GM12878 (cell line): ENCODE results near the gene FOXA1. TPM values are rescaled to one million over a fixed set of nuclear protein-coding genes. Genes with fewer than 3 reads are reported as not detected.

Experiments
- ATAC-seq: fragments of 200-7000 bp; cut with Tn5 transposase; 3 replicates; pipeline ENCODE4 v1.9.1; 2020; ENCODE audit warnings: mild to moderate bottlenecking, moderate library complexity
- BruUV-seq: library from RNA; stranded (reverse); fragments of 400-500 nt; replicated peaks from 2 replicates; lab custom pipeline; 2021; lab: Mats Ljungman, UMichigan
- CTCF ChIA-PET: fragments of 300-600 bp; sonication (Branson Sonifier 250); formaldehyde crosslinking; extraction: SDS; loops from one replicate; lab custom pipeline; 2021; ENCODE audit warnings: inconsistent platforms; lab: Yijun Ruan, JAX
- POLR2A ChIA-PET: fragments of 350-600 bp; formaldehyde crosslinking; extraction: SDS; loops from one replicate; lab custom pipeline; 2021; ENCODE audit warnings: inconsistent platforms; lab: Charles Lee
- RAD21 ChIA-PET: fragments of 300-600 bp; sonication (Branson Sonifier 250); formaldehyde crosslinking; loops from one replicate; lab custom pipeline; 2023; ENCODE audit warnings: antibody characterized with exemption; ENCODE audit not compliant: unreplicated experiment; lab: Charles Lee
- SMC1A ChIA-PET: fragments of 300-600 bp; sonication (Branson Sonifier 250); formaldehyde crosslinking; loops from one replicate; lab custom pipeline; 2023; ENCODE audit not compliant: unreplicated experiment, uncharacterized antibody; lab: Charles Lee
- DNase-seq: peaks from one replicate; pipeline ENCODE4 v3.0.0-alpha.2; 2011; ENCODE audit warnings: low read depth, low spot score
- FAIRE-seq: peaks from 3 replicates; lab custom pipeline; 2011; peaks lifted over from hg19 to GRCh38; lab: Jason Lieb, UNC
- H2AFZ ChIP-seq: 2 replicates; pipeline ENCODE4 v1.6.0; 2011; ENCODE audit warnings: low read depth, low read length, control low read depth; ENCODE audit not compliant: control insufficient read depth
- H3K27ac ChIP-seq: 2 replicates; pipeline ENCODE4 v1.5.1; 2011; ENCODE audit warnings: control low read depth; ENCODE audit not compliant: control insufficient read depth, insufficient read depth
- H3K27me3 ChIP-seq, 2 experiments: replicated peaks in 1 of 2; 2 replicates each; pipeline versions ENCODE4 v1.6.0 to v1.6.1; 2011; ENCODE audit warnings: low read length in 1 of 2; ENCODE audit not compliant: control insufficient read depth in 2 of 2, insufficient read depth in 2 of 2
- H3K36me3 ChIP-seq, 2 experiments: 2 replicates each; pipeline ENCODE4 v1.5.1; 2011; ENCODE audit warnings: low read length in 1 of 2; ENCODE audit not compliant: control insufficient read depth in 2 of 2, insufficient read depth in 2 of 2
- H3K4me1 ChIP-seq: 2 replicates; pipeline ENCODE4 v1.6.1; 2011; ENCODE audit warnings: mild to moderate bottlenecking, low read length, moderate library complexity, mixed read lengths; ENCODE audit not compliant: control insufficient read depth, insufficient read depth
- H3K4me2 ChIP-seq: 2 replicates; pipeline ENCODE4 v1.6.0; 2011; ENCODE audit warnings: control low read depth; ENCODE audit not compliant: control insufficient read depth, insufficient read depth
- H3K4me3 ChIP-seq: fragments of 200-600 bp; sonication (generic); 2 replicates; pipeline ENCODE4 v1.5.1; 2016
- H3K79me2 ChIP-seq: 2 replicates; pipeline ENCODE4 v1.6.0; 2011; ENCODE audit warnings: low read length; ENCODE audit not compliant: control insufficient read depth, insufficient read depth
- H3K9ac ChIP-seq: 2 replicates; pipeline ENCODE4 v1.8.0; 2011; ENCODE audit warnings: low read length, control low read depth, mixed read lengths; ENCODE audit not compliant: control insufficient read depth, insufficient read depth
- H3K9me3 ChIP-seq: replicated peaks from 3 replicates; pipeline ENCODE4 v1.5.1; 2011; ENCODE audit warnings: mild to moderate bottlenecking, low read length; ENCODE audit not compliant: control insufficient read depth, insufficient read depth
- H4K20me1 ChIP-seq: 2 replicates; pipeline ENCODE4 v1.6.0; 2011; ENCODE audit not compliant: control insufficient read depth, insufficient read depth
- ASH2L ChIP-seq: fragments of 300-600, 200-600 bp; sonication (generic); IDR thresholded peaks from 2 replicates; pipeline ENCODE4 v1.6.1; 2017; ENCODE audit warnings: low read depth, mild to moderate bottlenecking, borderline replicate concordance
- MLLT1 ChIP-seq: fragments of 450-650 bp; IDR thresholded peaks from 2 replicates; pipeline ENCODE4 v1.6.1; 2016; ENCODE audit warnings: mild to moderate bottlenecking
- MTA2 ChIP-seq: fragments of 450-650 bp; IDR thresholded peaks from 2 replicates; pipeline ENCODE4 v1.6.1; 2016; ENCODE audit warnings: low read depth, mild to moderate bottlenecking, moderate library complexity
- NBN ChIP-seq: fragments of 450-650 bp; IDR thresholded peaks from 2 replicates; pipeline ENCODE4 v1.6.1; 2016
- NR2C1 ChIP-seq: fragments of 450-650 bp; IDR thresholded peaks from 2 replicates; pipeline ENCODE4 v1.6.1; 2017; ENCODE audit warnings: antibody characterized with exemption, mild to moderate bottlenecking, moderate library complexity
- RAD51 ChIP-seq: fragments of 450-650 bp; IDR thresholded peaks from 2 replicates; pipeline ENCODE4 v1.6.1; 2016; ENCODE audit warnings: moderate library complexity, mild to moderate bottlenecking, inconsistent platforms
- SIX5 ChIP-seq: IDR thresholded peaks from 2 replicates; pipeline ENCODE4 v1.6.1; 2011; ENCODE audit warnings: mild to moderate bottlenecking, low read depth, low read length, moderate library complexity; ENCODE audit not compliant: severe bottlenecking
- ZBTB4 ChIP-seq: fragments of 450-650 bp; formaldehyde crosslinking; IDR thresholded peaks from 2 replicates; pipeline ENCODE4 v1.4.0; 2022; ENCODE audit warnings: mild to moderate bottlenecking, moderate library complexity
- ZNF622 ChIP-seq: fragments of 450-650 bp; IDR thresholded peaks from 2 replicates; pipeline ENCODE4 v1.6.1; 2017; ENCODE audit warnings: mild to moderate bottlenecking, inconsistent platforms
- WGBS: methylation state at CpG from one replicate; pipeline ENCODE4 v1.1.6; 2016; ENCODE audit warnings: low lambda C conversion rate; ENCODE audit not compliant: insufficient replicate concordance, insufficient coverage; ENCODE audit errors: missing lambda C conversion rate; 5-methylcytosine and 5-hydroxymethylcytosine counted together
- in situ Hi-C: fragments of 300-500 bp; cut with MboI; formaldehyde crosslinking; loops from 9 replicates; pipeline ENCODE4 v1.14.3; 2018; ENCODE audit warnings: mixed read lengths
- intact Hi-C: fragments of 100-400 bp; cut with micrococcal nuclease; formaldehyde crosslinking; loops from one replicate; pipeline ENCODE4 v1.14.2; 2022; ENCODE audit not compliant: unreplicated experiment
- polyA plus RNA-seq, 11 experiments: library from polyadenylated mRNA; depleted of rRNA in 4 of 11; unstranded in 6 of 11; stranded (reverse) in 5 of 11; fragments of >200 nt; fragmentation: Nextera tagmentation in 4 of 11; fragmentation: Illumina TruSeq in 1 of 11; extraction: Ambion mirVana in 4 of 11; extraction: Trizol in 1 of 11; gene quantifications; 1 replicate in 1 of 11; 2 replicates in 10 of 11; pipeline versions ENCODE4 v1.2.1 to v1.2.3, GENCODE V29; 2011 to 2016; ENCODE audit warnings: inconsistent platforms in 2 of 11, missing spikeins in 2 of 11, low read depth in 1 of 11
- total RNA-seq, 4 experiments: library from RNA; depleted of rRNA in 3 of 4; stranded (reverse); fragments of >200 nt in 3 of 4; fragmentation: Illumina TruSeq in 1 of 4; extraction: Trizol in 1 of 4; gene quantifications; 2 replicates each; pipeline versions ENCODE4 v1.2.1 to v1.2.3, GENCODE V29; 2013 to 2021
- TF ChIP-seq, protein P1 (sequence below): IDR thresholded peaks from 2 replicates; pipeline ENCODE4 v1.6.1; 2012; ENCODE audit warnings: low read depth, low read length, improper control_type of control experiment
- TF ChIP-seq, protein P2 (sequence below): fragments of 450-650 bp; formaldehyde crosslinking; IDR thresholded peaks from 2 replicates; pipeline ENCODE4 v1.5.0; 2022; ENCODE audit warnings: mild to moderate bottlenecking, missing genetic modification characterization

FOXA1 gene
- total and polyA plus RNA-seq, 10 of the 15 experiments (the other 5 are each of a cell fraction or from before 2014, with no cell fraction given) = 0.03 to 0.18 (median 0.06) TPM; not detected in 7

GRCh38 chr14:37623426-37623951, 28.4 kb upstream of the FOXA1 start:
- CTCF ChIA-PET = no interaction called here
- no peak overlapping the region for H3K4me3 ChIP-seq
- no peaks in the 10 kb centered on the region for H3K36me3 ChIP-seq
- no peak for DNase-seq
- no peaks in the 10 kb centered on the region; the same call in 2 of the 3 replicates for H3K9me3 ChIP-seq
- intact Hi-C loops = no loop called here
- H2AFZ ChIP-seq = no peak overlapping the region
- H4K20me1 ChIP-seq = no peaks in the 10 kb centered on the region
- FAIRE-seq = no peak
- H3K79me2 ChIP-seq = no peaks in the 10 kb centered on the region
- in situ Hi-C loops = no loop called here
- no peaks in the 10 kb centered on the region for H3K4me1 ChIP-seq
- 0% methylated on average over 1 of the region's 1 CpG for WGBS
- no peak for ATAC-seq
- H3K27me3 ChIP-seq = no peaks in the 10 kb centered on the region
- POLR2A ChIA-PET = no interaction called here
- RAD21 ChIA-PET = no interaction called here
- SMC1A ChIA-PET = no interaction called here
- no peak overlapping the region for H3K4me2 ChIP-seq
- BruUV-seq = no TSS peak
- H3K27ac ChIP-seq = no peak overlapping the region
- H3K9ac ChIP-seq = no peak overlapping the region
- no peak for TF ChIP-seq NR2C1
- TF ChIP-seq, protein P1, sequence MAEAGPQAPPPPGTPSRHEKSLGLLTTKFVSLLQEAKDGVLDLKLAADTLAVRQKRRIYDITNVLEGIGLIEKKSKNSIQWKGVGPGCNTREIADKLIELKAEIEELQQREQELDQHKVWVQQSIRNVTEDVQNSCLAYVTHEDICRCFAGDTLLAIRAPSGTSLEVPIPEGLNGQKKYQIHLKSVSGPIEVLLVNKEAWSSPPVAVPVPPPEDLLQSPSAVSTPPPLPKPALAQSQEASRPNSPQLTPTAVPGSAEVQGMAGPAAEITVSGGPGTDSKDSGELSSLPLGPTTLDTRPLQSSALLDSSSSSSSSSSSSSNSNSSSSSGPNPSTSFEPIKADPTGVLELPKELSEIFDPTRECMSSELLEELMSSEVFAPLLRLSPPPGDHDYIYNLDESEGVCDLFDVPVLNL = no peak
- TF ChIP-seq ZNF622 = no peak
- TF ChIP-seq MTA2 = no peak
- no peak for TF ChIP-seq SIX5
- no peak for TF ChIP-seq MLLT1
- no peak for TF ChIP-seq RAD51
- no peak for TF ChIP-seq NBN
- TF ChIP-seq ASH2L = no peak
- TF ChIP-seq, protein P2, sequence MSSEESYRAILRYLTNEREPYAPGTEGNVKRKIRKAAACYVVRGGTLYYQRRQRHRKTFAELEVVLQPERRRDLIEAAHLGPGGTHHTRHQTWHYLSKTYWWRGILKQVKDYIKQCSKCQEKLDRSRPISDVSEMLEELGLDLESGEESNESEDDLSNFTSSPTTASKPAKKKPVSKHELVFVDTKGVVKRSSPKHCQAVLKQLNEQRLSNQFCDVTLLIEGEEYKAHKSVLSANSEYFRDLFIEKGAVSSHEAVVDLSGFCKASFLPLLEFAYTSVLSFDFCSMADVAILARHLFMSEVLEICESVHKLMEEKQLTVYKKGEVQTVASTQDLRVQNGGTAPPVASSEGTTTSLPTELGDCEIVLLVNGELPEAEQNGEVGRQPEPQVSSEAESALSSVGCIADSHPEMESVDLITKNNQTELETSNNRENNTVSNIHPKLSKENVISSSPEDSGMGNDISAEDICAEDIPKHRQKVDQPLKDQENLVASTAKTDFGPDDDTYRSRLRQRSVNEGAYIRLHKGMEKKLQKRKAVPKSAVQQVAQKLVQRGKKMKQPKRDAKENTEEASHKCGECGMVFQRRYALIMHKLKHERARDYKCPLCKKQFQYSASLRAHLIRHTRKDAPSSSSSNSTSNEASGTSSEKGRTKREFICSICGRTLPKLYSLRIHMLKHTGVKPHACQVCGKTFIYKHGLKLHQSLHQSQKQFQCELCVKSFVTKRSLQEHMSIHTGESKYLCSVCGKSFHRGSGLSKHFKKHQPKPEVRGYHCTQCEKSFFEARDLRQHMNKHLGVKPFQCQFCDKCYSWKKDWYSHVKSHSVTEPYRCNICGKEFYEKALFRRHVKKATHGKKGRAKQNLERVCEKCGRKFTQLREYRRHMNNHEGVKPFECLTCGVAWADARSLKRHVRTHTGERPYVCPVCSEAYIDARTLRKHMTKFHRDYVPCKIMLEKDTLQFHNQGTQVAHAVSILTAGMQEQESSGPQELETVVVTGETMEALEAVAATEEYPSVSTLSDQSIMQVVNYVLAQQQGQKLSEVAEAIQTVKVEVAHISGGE (CRISPR knock-in tag) = no peak
- TF ChIP-seq ZBTB4 (CRISPR knock-in tag) = no peak
- TF ChIP-seq, all 136 proteins: peak for 0
